Esophagus muscularis mucosa (tissue), 3 donors: ENCODE data around the gene ADAMTS17.
A peak's percentile ranks its signal among the peaks of the same experiment; 100 is the strongest.

Source experiments
- CTCF ChIP-seq, 3 experiments: fragments of 200-600 bp in 2 of 3; fragments of 450-650 bp in 1 of 3; sonication (generic) in 2 of 3; IDR thresholded peaks; one replicate each; pipeline ENCODE4 v1.5.1; 2017 to 2019; ENCODE audit warnings: antibody characterized with exemption in 3 of 3, mild to moderate bottlenecking in 2 of 3, moderate library complexity in 1 of 3
- POLR2A ChIP-seq: fragments of 450-650 bp; IDR thresholded peaks from one replicate; pipeline ENCODE4 v1.6.1; 2017; ENCODE audit warnings: antibody characterized with exemption, moderate library complexity, mild to moderate bottlenecking, low read depth
- POLR2AphosphoS5 ChIP-seq, 2 donors: sonication (generic); formaldehyde crosslinking; IDR thresholded peaks; one replicate each; pipeline ENCODE4 v1.6.1; 2017; ENCODE audit warnings: antibody characterized with exemption in 2 of 2

- peak in 1 of 2 donors; percentile 63 for TF ChIP-seq POLR2AphosphoS5 (IDR thresholded peaks at IDR 0.05)
- TF ChIP-seq POLR2A: no peak
- no peak for TF ChIP-seq CTCF (IDR thresholded peaks at IDR 0.05)
Observed at GRCh38 chr15:100310041-100310405, 31.8 kb downstream of the ADAMTS17 start.
